ENCODE results near the gene DNAJC27. TPM values are rescaled to one million over a fixed set of nuclear protein-coding genes. Genes with fewer than 3 reads are reported as not detected.

Gene DNAJC27
- total and polyA plus RNA-seq, 9 of the 15 experiments (the other 6 are each of a cell fraction or from before 2014, with no cell fraction given) = 0.53 to 5.9 (median 3.0) TPM

GRCh38 chr2:24935145-24935544 lies 36.6 kb downstream of the DNAJC27 start:
- Histone ChIP-seq H3K9me3 (replicated peaks; ENCODE audit: control insufficient read depth, insufficient read depth, low read depth, low read length) (no peaks in the 10 kb centered on the region), H3K4me1 (replicated peaks in 1 of 2; ENCODE audit: control insufficient read depth in 2 of 2, insufficient read depth in 2 of 2, low read length in 2 of 2) (no peaks in the 10 kb centered on the region; a peak in 1 of 5 replicates), H2AFZ (ENCODE audit: low read depth, low read length) (0 out of 2 replicates have a peak overlapping the region, but pooled peaks have one; percentile 4), H3K36me3 (ENCODE audit: control insufficient read depth, insufficient read depth, low read length) (no peaks in the 10 kb centered on the region), H3K79me2 (ENCODE audit: control insufficient read depth, insufficient read depth, low read length) (no peaks in the 10 kb centered on the region), H3K27ac (ENCODE audit: extremely low read depth, low read depth, low read length) (no peak overlapping the region), H3K4me2 (ENCODE audit: insufficient read depth, low read length) (no peak overlapping the region), H3K9ac (ENCODE audit: insufficient read depth in 1 of 2, low read depth in 2 of 2, low read length in 2 of 2) (no peak overlapping the region), H3K27me3 (ENCODE audit: control insufficient read depth in 2 of 2, insufficient read depth in 2 of 2, low read length in 2 of 2) (no peaks in the 10 kb centered on the region), H3K4me3 (no peak overlapping the region), H4K20me1 (replicated peaks; ENCODE audit: control insufficient read depth, insufficient read depth, low read length) (no peaks in the 10 kb centered on the region), H3K9me1 (ENCODE audit: control insufficient read depth, insufficient read depth, low read length) (no peaks in the 10 kb centered on the region)
- ChIA-PET POLR2A (interaction anchor here (1.0 to 1.6 kb wide), 2 partner anchors 9 to 13 kb away, joined by 4 to 7 read pairs; no protein-coding TSS in a partner anchor), CTCF (ENCODE audit: low intra/inter-chr PET ratio) (no interaction called here)
- in situ Hi-C loops (cut with MboI) (no loop called here), intact Hi-C loops (cut with micrococcal nuclease) (no loop called here)
- 25% methylated on average over 5 of the region's 5 CpGs for WGBS (ENCODE audit: insufficient coverage, low coverage, missing lambda C conversion rate)
- no TSS peak for BruUV-seq (replicated peaks)
- FAIRE-seq = no peak
- no peak for DNase-seq (ENCODE audit: extremely low read depth in 1 of 4, low spot score in 3 of 4)
- peak; percentile 28; the same call in 1 of the 3 replicates for ATAC-seq
- TF ChIP-seq ZBTB1 (CRISPR knock-in tag; IDR thresholded peaks at IDR 0.05; ENCODE audit: borderline replicate concordance, low read depth) (no peak), MTA2 (IDR thresholded peaks at IDR 0.05; ENCODE audit: low read depth) (no peak), IRF9 (tag; IDR thresholded peaks at IDR 0.05) (no peak), MECOM (CRISPR knock-in tag; IDR thresholded peaks at IDR 0.05) (no peak), CTCFL (IDR thresholded peaks at IDR 0.05; ENCODE audit: borderline replicate concordance, insufficient read depth, low read depth, low read length, poor library complexity, severe bottlenecking) (no peak), TSHZ1 (CRISPR knock-in tag; IDR thresholded peaks at IDR 0.05) (no peak), SMAD3 (CRISPR knock-in tag; conservative IDR thresholded peaks at IDR 0.05) (no peak)

Measured in K562 (cell line).